ENCODE data around the gene NEDD4L.

Gene NEDD4L

GRCh38 chr18:58054041-58054781, 10.2 kb downstream of the NEDD4L start:
- no peak for DNase-seq

GRCh38 chr18:58055890-58056558, 12.0 kb downstream of the NEDD4L start:
- DNase-seq = no peak

- DNase-seq = no peak
Observed at GRCh38 chr18:58056852-58057251, 12.8 kb downstream of the NEDD4L start.

GRCh38 chr18:58057291-58057965, 13.4 kb downstream of the NEDD4L start:
- no peak for DNase-seq

- DNase-seq = no peak
Observed at GRCh38 chr18:58058720-58059119, 14.7 kb downstream of the NEDD4L start.

- DNase-seq = no peak
Observed at GRCh38 chr18:58060254-58060653, 16.2 kb downstream of the NEDD4L start.

- no peak for DNase-seq
Observed at GRCh38 chr18:58061349-58061748, 17.3 kb downstream of the NEDD4L start.

GRCh38 chr18:58064406-58064998, 20.5 kb downstream of the NEDD4L start:
- no peak for DNase-seq

GRCh38 chr18:58065956-58066355, 21.9 kb downstream of the NEDD4L start:
- no peak for DNase-seq

- DNase-seq = no peak
Observed at GRCh38 chr18:58067601-58068000, 23.6 kb downstream of the NEDD4L start.

- no peak for DNase-seq
Observed at GRCh38 chr18:58069099-58069498, 25.1 kb downstream of the NEDD4L start.

- no peak for DNase-seq
Observed at GRCh38 chr18:58069721-58070292, 25.8 kb downstream of the NEDD4L start.

GRCh38 chr18:58076052-58076451, 32.0 kb downstream of the NEDD4L start:
- DNase-seq = no peak

GRCh38 chr18:58077329-58077728, 33.3 kb downstream of the NEDD4L start:
- DNase-seq = no peak

- no peak for DNase-seq
Observed at GRCh38 chr18:58078889-58079573, 35.0 kb downstream of the NEDD4L start.

- DNase-seq = no peak
Observed at GRCh38 chr18:58080451-58080850, 36.4 kb downstream of the NEDD4L start.

- DNase-seq = no peak
Observed at GRCh38 chr18:58087928-58088690, 44.1 kb downstream of the NEDD4L start.

- no peak for DNase-seq
Observed at GRCh38 chr18:58088691-58089065, 44.7 kb downstream of the NEDD4L start.

GRCh38 chr18:58091099-58091611, 47.1 kb downstream of the NEDD4L start:
- no peak for DNase-seq

- no peak for DNase-seq
Observed at GRCh38 chr18:58093311-58093803, 49.3 kb downstream of the NEDD4L start.

GRCh38 chr18:58095222-58095621, 51.2 kb downstream of the NEDD4L start:
- DNase-seq = no peak

Data from effector CD4-positive, alpha-beta T cell (primary cell).